ENCODE measurements around the gene ARV1. TPM values are rescaled to one million over a fixed set of nuclear protein-coding genes. Genes with fewer than 3 reads are reported as not detected.
A peak's percentile ranks its signal among the peaks of the same experiment; 100 is the strongest.

ARV1 gene
- total and polyA plus RNA-seq, 2 experiments from 2014 or later, result 10.4 to 20.0 TPM

DNA sequence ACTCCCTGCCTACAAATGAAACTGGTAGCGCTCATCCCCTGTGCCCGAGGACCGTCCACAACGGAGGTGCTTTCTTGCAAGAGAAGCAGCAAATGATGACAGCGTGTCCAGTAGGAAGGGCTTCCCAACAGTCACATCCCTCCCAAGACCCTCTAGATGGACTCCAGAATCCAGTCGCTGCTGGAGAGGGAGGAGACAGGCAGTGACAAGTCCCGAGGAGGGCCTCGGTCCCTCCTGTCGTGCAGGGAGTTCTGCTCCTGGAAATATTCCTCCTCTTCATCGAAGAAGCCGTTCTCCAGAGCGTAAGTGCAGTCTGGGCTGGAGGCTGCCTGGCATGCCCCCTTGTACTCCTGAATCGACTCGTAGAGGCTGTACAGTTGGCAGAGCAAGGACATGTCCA lies 40.8 kb downstream of the ARV1 start:
- H2AFZ ChIP-seq, result no peak overlapping the region
- Mint-ChIP-seq H3K4me3 (no peak overlapping the region), H3K27me3 (ENCODE audit: insufficient read depth, low read depth, poor library complexity) (peaks cover 24% of the 10 kb centered on the region), H3K9me3 (no peaks in the 10 kb centered on the region), H3K4me1 (peaks cover 33% of the 10 kb centered on the region), H3K27ac (no peak overlapping the region), H3K36me3 (ENCODE audit: low read depth) (no peaks in the 10 kb centered on the region)
- H3K4me1 ChIP-seq (ENCODE audit: insufficient read depth), result peaks cover 17% of the 10 kb centered on the region
- no peak for ATAC-seq
- TF ChIP-seq JUNB (IDR thresholded peaks at IDR 0.05; ENCODE audit: unreplicated experiment) (no peak), ZNF114 (CRISPR knock-in tag; IDR thresholded peaks at IDR 0.05) (no peak), NANOG (IDR thresholded peaks at IDR 0.05; ENCODE audit: borderline replicate concordance) (no peak), CREB1 (CRISPR knock-in tag; IDR thresholded peaks at IDR 0.05; ENCODE audit: low read depth) (no peak), STAT1 (IDR thresholded peaks at IDR 0.05; ENCODE audit: unreplicated experiment) (no peak), POLR2AphosphoS5 (IDR thresholded peaks at IDR 0.05; ENCODE audit: low read depth) (no peak), ZNF331 (CRISPR knock-in tag; IDR thresholded peaks at IDR 0.05; ENCODE audit: low read depth) (no peak), EZH2phosphoT487 (IDR thresholded peaks at IDR 0.05; ENCODE audit: unreplicated experiment) (no peak), EZH2 (IDR thresholded peaks at IDR 0.05; ENCODE audit: low read depth, unreplicated experiment) (no peak)
- TF ChIP-seq, protein P1, sequence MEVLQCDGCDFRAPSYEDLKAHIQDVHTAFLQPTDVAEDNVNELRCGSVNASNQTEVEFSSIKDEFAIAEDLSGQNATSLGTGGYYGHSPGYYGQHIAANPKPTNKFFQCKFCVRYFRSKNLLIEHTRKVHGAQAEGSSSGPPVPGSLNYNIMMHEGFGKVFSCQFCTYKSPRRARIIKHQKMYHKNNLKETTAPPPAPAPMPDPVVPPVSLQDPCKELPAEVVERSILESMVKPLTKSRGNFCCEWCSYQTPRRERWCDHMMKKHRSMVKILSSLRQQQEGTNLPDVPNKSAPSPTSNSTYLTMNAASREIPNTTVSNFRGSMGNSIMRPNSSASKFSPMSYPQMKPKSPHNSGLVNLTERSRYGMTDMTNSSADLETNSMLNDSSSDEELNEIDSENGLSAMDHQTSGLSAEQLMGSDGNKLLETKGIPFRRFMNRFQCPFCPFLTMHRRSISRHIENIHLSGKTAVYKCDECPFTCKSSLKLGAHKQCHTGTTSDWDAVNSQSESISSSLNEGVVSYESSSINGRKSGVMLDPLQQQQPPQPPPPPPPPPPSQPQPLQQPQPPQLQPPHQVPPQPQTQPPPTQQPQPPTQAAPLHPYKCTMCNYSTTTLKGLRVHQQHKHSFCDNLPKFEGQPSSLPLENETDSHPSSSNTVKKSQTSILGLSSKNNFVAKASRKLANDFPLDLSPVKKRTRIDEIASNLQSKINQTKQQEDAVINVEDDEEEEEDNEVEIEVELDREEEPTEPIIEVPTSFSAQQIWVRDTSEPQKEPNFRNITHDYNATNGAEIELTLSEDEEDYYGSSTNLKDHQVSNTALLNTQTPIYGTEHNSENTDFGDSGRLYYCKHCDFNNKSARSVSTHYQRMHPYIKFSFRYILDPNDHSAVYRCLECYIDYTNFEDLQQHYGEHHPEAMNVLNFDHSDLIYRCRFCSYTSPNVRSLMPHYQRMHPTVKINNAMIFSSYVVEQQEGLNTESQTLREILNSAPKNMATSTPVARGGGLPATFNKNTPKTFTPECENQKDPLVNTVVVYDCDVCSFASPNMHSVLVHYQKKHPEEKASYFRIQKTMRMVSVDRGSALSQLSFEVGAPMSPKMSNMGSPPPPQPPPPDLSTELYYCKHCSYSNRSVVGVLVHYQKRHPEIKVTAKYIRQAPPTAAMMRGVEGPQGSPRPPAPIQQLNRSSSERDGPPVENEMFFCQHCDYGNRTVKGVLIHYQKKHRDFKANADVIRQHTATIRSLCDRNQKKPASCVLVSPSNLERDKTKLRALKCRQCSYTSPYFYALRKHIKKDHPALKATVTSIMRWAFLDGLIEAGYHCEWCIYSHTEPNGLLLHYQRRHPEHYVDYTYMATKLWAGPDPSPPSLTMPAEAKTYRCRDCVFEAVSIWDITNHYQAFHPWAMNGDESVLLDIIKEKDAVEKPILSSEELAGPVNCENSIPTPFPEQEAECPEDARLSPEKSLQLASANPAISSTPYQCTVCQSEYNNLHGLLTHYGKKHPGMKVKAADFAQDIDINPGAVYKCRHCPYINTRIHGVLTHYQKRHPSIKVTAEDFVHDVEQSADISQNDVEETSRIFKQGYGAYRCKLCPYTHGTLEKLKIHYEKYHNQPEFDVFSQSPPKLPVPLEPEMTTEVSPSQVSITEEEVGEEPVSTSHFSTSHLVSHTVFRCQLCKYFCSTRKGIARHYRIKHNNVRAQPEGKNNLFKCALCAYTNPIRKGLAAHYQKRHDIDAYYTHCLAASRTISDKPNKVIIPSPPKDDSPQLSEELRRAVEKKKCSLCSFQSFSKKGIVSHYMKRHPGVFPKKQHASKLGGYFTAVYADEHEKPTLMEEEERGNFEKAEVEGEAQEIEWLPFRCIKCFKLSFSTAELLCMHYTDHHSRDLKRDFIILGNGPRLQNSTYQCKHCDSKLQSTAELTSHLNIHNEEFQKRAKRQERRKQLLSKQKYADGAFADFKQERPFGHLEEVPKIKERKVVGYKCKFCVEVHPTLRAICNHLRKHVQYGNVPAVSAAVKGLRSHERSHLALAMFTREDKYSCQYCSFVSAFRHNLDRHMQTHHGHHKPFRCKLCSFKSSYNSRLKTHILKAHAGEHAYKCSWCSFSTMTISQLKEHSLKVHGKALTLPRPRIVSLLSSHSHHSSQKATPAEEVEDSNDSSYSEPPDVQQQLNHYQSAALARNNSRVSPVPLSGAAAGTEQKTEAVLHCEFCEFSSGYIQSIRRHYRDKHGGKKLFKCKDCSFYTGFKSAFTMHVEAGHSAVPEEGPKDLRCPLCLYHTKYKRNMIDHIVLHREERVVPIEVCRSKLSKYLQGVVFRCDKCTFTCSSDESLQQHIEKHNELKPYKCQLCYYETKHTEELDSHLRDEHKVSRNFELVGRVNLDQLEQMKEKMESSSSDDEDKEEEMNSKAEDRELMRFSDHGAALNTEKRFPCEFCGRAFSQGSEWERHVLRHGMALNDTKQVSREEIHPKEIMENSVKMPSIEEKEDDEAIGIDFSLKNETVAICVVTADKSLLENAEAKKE (CRISPR knock-in tag; IDR thresholded peaks at IDR 0.05), result no peak
- TF ChIP-seq, protein P2, sequence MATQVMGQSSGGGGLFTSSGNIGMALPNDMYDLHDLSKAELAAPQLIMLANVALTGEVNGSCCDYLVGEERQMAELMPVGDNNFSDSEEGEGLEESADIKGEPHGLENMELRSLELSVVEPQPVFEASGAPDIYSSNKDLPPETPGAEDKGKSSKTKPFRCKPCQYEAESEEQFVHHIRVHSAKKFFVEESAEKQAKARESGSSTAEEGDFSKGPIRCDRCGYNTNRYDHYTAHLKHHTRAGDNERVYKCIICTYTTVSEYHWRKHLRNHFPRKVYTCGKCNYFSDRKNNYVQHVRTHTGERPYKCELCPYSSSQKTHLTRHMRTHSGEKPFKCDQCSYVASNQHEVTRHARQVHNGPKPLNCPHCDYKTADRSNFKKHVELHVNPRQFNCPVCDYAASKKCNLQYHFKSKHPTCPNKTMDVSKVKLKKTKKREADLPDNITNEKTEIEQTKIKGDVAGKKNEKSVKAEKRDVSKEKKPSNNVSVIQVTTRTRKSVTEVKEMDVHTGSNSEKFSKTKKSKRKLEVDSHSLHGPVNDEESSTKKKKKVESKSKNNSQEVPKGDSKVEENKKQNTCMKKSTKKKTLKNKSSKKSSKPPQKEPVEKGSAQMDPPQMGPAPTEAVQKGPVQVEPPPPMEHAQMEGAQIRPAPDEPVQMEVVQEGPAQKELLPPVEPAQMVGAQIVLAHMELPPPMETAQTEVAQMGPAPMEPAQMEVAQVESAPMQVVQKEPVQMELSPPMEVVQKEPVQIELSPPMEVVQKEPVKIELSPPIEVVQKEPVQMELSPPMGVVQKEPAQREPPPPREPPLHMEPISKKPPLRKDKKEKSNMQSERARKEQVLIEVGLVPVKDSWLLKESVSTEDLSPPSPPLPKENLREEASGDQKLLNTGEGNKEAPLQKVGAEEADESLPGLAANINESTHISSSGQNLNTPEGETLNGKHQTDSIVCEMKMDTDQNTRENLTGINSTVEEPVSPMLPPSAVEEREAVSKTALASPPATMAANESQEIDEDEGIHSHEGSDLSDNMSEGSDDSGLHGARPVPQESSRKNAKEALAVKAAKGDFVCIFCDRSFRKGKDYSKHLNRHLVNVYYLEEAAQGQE (IDR thresholded peaks at IDR 0.05; ENCODE audit: unreplicated experiment), result no peak
- TF ChIP-seq, protein P3, sequence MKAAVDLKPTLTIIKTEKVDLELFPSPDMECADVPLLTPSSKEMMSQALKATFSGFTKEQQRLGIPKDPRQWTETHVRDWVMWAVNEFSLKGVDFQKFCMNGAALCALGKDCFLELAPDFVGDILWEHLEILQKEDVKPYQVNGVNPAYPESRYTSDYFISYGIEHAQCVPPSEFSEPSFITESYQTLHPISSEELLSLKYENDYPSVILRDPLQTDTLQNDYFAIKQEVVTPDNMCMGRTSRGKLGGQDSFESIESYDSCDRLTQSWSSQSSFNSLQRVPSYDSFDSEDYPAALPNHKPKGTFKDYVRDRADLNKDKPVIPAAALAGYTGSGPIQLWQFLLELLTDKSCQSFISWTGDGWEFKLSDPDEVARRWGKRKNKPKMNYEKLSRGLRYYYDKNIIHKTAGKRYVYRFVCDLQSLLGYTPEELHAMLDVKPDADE (IDR thresholded peaks at IDR 0.05), result no peak
- TF ChIP-seq, protein P4, sequence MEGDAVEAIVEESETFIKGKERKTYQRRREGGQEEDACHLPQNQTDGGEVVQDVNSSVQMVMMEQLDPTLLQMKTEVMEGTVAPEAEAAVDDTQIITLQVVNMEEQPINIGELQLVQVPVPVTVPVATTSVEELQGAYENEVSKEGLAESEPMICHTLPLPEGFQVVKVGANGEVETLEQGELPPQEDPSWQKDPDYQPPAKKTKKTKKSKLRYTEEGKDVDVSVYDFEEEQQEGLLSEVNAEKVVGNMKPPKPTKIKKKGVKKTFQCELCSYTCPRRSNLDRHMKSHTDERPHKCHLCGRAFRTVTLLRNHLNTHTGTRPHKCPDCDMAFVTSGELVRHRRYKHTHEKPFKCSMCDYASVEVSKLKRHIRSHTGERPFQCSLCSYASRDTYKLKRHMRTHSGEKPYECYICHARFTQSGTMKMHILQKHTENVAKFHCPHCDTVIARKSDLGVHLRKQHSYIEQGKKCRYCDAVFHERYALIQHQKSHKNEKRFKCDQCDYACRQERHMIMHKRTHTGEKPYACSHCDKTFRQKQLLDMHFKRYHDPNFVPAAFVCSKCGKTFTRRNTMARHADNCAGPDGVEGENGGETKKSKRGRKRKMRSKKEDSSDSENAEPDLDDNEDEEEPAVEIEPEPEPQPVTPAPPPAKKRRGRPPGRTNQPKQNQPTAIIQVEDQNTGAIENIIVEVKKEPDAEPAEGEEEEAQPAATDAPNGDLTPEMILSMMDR (conservative IDR thresholded peaks at IDR 0.05; ENCODE audit: low read depth in 2 of 2), result no peak
- H3K4me2 ChIP-seq, result peak overlapping the region; percentile 76; the same call in 1 of the 2 replicates
- H3K79me2 ChIP-seq (replicated peaks; ENCODE audit: insufficient read depth), result no peaks in the 10 kb centered on the region
- no peak overlapping the region for H3K27ac ChIP-seq (ENCODE audit: low read depth)
- no peak overlapping the region for H3K4me3 ChIP-seq
- H3K36me3 ChIP-seq (ENCODE audit: insufficient read depth), result no peaks in the 10 kb centered on the region
- no peaks in the 10 kb centered on the region for H3F3A ChIP-seq (replicated peaks; ENCODE audit: low read depth)
- H3K9me2 ChIP-seq (ENCODE audit: insufficient read depth), result 0 out of 2 replicates have a peak, but pooled peaks cover 6% of the 10 kb centered on the region
- peaks cover 20% of the 10 kb centered on the region; the same call in 1 of the 2 replicates for H3K27me3 ChIP-seq (ENCODE audit: insufficient read depth)
- no peaks in the 10 kb centered on the region for H4K20me1 ChIP-seq (replicated peaks; ENCODE audit: insufficient read depth)
- DNase-seq (ENCODE audit: low spot score), result no peak

All from GM23338 (cell line).